Keratinocyte (primary cell): ENCODE data around the gene RSKR. TPM values are rescaled to one million over a fixed set of nuclear protein-coding genes. Genes with fewer than 3 reads are reported as not detected.

ENCODE experiments used
- DNase-seq: peaks from one replicate; pipeline ENCODE4 v3.0.0-alpha.2; 2011; ENCODE audit warnings: low read depth, missing footprints, low spot score
- FAIRE-seq: peaks from 2 replicates; lab custom pipeline; 2011; peaks lifted over from hg19 to GRCh38; lab: Jason Lieb, UNC
- H2AFZ ChIP-seq: 2 replicates; pipeline ENCODE4 v1.6.0; 2012; ENCODE audit warnings: low read length, control low read depth, inconsistent platforms; ENCODE audit not compliant: control insufficient read depth
- H3K27ac ChIP-seq: 2 replicates; pipeline ENCODE4 v1.5.1; 2011; ENCODE audit warnings: low read length; ENCODE audit not compliant: control insufficient read depth, insufficient read depth
- H3K27me3 ChIP-seq: 3 replicates; pipeline ENCODE4 v1.6.0; 2011; ENCODE audit warnings: low read length; ENCODE audit not compliant: control insufficient read depth, insufficient read depth; ENCODE audit errors: extremely low read depth
- H3K36me3 ChIP-seq, 2 experiments: 2 replicates in 1 of 2; 3 replicates in 1 of 2; pipeline ENCODE4 v1.5.1; 2011; ENCODE audit warnings: low read length in 2 of 2, mild to moderate bottlenecking in 1 of 2; ENCODE audit not compliant: control insufficient read depth in 2 of 2, insufficient read depth in 2 of 2; ENCODE audit errors: extremely low read depth in 1 of 2
- H3K4me1 ChIP-seq: 3 replicates; pipeline ENCODE4 v1.5.1; 2011; ENCODE audit warnings: low read length; ENCODE audit not compliant: control insufficient read depth, insufficient read depth; ENCODE audit errors: extremely low read depth
- H3K4me2 ChIP-seq: 3 replicates; pipeline ENCODE4 v1.6.0; 2011; ENCODE audit warnings: low read depth, low read length; ENCODE audit not compliant: control insufficient read depth, insufficient read depth; ENCODE audit errors: extremely low read depth
- H3K4me3 ChIP-seq, 3 experiments: fragments of 200-600 bp in 1 of 3; sonication (generic) in 1 of 3; 2 replicates in 2 of 3; 3 replicates in 1 of 3; pipeline ENCODE4 v1.5.1; 2011 to 2016; ENCODE audit warnings: low read length in 3 of 3, mild to moderate bottlenecking in 3 of 3, control low read depth in 2 of 3, inconsistent platforms in 1 of 3, low read depth in 1 of 3, mixed read lengths in 1 of 3, mixed run types in 1 of 3, moderate library complexity in 1 of 3; ENCODE audit not compliant: control insufficient read depth in 2 of 3, insufficient read depth in 2 of 3; ENCODE audit errors: extremely low read depth in 1 of 3
- H3K79me2 ChIP-seq: 2 replicates; pipeline ENCODE4 v1.6.0; 2012; ENCODE audit warnings: low read length; ENCODE audit not compliant: control insufficient read depth, insufficient read depth
- H3K9ac ChIP-seq: 3 replicates; pipeline ENCODE4 v1.6.0; 2011; ENCODE audit warnings: low read length; ENCODE audit not compliant: control insufficient read depth, insufficient read depth; ENCODE audit errors: extremely low read depth
- H3K9me1 ChIP-seq: 3 replicates; pipeline ENCODE4 v1.6.0; 2011; ENCODE audit warnings: low read length; ENCODE audit not compliant: control insufficient read depth, insufficient read depth; ENCODE audit errors: extremely low read depth
- H3K9me3 ChIP-seq: 2 replicates; pipeline ENCODE4 v1.5.1; 2012; ENCODE audit warnings: low read depth, low read length; ENCODE audit not compliant: control insufficient read depth
- H4K20me1 ChIP-seq: 3 replicates; pipeline ENCODE4 v1.6.0; 2011; ENCODE audit warnings: low read length; ENCODE audit not compliant: control insufficient read depth, insufficient read depth; ENCODE audit errors: extremely low read depth
- EZH2 ChIP-seq: IDR thresholded peaks from one replicate; pipeline ENCODE4 v1.6.1; 2012; ENCODE audit warnings: inconsistent platforms, mild to moderate bottlenecking, low read length, moderate library complexity
- dilution Hi-C: fragments of 300-500 bp; cut with MboI; formaldehyde crosslinking; loops from one replicate; pipeline ENCODE4 v1.7.0; 2020; ENCODE audit warnings: low sequenced_read_pairs; ENCODE audit not compliant: extremely low pct_ligation_motif_present
- polyA plus RNA-seq, 5 experiments: library from polyadenylated mRNA; depleted of rRNA in 3 of 5; stranded (reverse) in 3 of 5; stranded (forward) in 1 of 5; unstranded in 1 of 5; fragments of >200 nt; gene quantifications; 1 replicate in 1 of 5; 2 replicates in 3 of 5; 3 replicates in 1 of 5; pipeline versions ENCODE4 v1.2.1 to v1.2.3, GENCODE V29; 2011 to 2012; ENCODE audit warnings: missing spikeins in 2 of 5, low read depth in 1 of 5, low replicate concordance in 1 of 5
- TF ChIP-seq, protein P1 (sequence below), 3 experiments: IDR thresholded peaks in 1 of 3; conservative IDR thresholded peaks in 1 of 3; optimal IDR thresholded peaks in 1 of 3; 2 replicates in 2 of 3; 3 replicates in 1 of 3; pipeline versions ENCODE3 to v1.5.1; 2011; ENCODE audit warnings: low read length in 3 of 3, mild to moderate bottlenecking in 3 of 3, moderate library complexity in 2 of 3, control low read depth in 1 of 3, inconsistent platforms in 1 of 3; ENCODE audit not compliant: insufficient read depth in 2 of 3; ENCODE audit errors: extremely low read depth in 1 of 3

The RSKR gene
- polyA plus RNA-seq, 1 donor (not counting 4 experiments of a cell fraction or from before 2014, with no cell fraction given): 6.6 TPM

- Histone ChIP-seq H3K9me3 (no peaks in the 10 kb centered on the region), H3K9me1 (no peaks in the 10 kb centered on the region), H3K4me2 (no peak overlapping the region), H3K79me2 (no peaks in the 10 kb centered on the region), H3K27ac (no peak overlapping the region), H3K9ac (no peak overlapping the region), H3K4me1 (peaks cover 5% of the 10 kb centered on the region), H2AFZ (no peak overlapping the region), H3K27me3 (no peaks in the 10 kb centered on the region), H4K20me1 (no peaks in the 10 kb centered on the region), H3K4me3 (no peak overlapping the region), H3K36me3 (peaks cover 13 to 60% of the 10 kb centered on the region in 2 experiments)
- dilution Hi-C loops: no loop called here
- DNase-seq (no peak), FAIRE-seq (peak; percentile 79)
- TF ChIP-seq, protein P1, sequence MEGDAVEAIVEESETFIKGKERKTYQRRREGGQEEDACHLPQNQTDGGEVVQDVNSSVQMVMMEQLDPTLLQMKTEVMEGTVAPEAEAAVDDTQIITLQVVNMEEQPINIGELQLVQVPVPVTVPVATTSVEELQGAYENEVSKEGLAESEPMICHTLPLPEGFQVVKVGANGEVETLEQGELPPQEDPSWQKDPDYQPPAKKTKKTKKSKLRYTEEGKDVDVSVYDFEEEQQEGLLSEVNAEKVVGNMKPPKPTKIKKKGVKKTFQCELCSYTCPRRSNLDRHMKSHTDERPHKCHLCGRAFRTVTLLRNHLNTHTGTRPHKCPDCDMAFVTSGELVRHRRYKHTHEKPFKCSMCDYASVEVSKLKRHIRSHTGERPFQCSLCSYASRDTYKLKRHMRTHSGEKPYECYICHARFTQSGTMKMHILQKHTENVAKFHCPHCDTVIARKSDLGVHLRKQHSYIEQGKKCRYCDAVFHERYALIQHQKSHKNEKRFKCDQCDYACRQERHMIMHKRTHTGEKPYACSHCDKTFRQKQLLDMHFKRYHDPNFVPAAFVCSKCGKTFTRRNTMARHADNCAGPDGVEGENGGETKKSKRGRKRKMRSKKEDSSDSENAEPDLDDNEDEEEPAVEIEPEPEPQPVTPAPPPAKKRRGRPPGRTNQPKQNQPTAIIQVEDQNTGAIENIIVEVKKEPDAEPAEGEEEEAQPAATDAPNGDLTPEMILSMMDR (optimal IDR thresholded peaks at IDR 0.05 in 1 of 3, IDR thresholded peaks at IDR 0.05 in 1 of 3, conservative IDR thresholded peaks at IDR 0.05 in 1 of 3; ENCODE audit: extremely low read depth in 1 of 3, insufficient read depth in 2 of 3, low read length in 3 of 3): no peak
- TF ChIP-seq EZH2: no peak
Observed at GRCh38 chr17:28580959-28581358, 33.0 kb downstream of the RSKR start.

DNA sequence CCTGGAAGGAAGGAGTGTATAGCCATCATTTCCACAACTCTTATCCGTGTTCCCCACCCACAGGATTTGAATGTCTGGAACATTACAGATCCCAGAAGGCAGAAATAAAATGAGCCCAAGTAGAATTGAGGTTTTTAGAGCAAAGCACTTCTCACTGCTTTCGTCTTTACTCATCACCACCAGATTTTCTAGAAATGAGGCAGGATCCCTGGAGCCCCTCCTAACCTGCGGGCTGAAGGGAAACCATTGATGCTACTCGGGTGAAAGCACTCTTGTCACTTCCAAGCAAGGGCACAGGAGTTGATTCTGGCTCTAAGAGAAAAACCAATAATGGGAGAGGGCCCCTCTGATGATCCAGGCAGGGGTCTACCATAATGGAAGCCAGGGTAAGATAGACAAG, 34.5 kb downstream of the RSKR start:
- peaks cover 6% of the 10 kb centered on the region for H3K4me1 ChIP-seq
- H3K79me2 ChIP-seq: no peaks in the 10 kb centered on the region
- no peak overlapping the region for H3K27ac ChIP-seq

More for the DNA sequence above, 34.5 kb downstream of the RSKR start:
- dilution Hi-C loops: no loop called here
- Histone ChIP-seq H2AFZ (no peak overlapping the region), H3K9me3 (no peaks in the 10 kb centered on the region), H3K4me3 (no peak overlapping the region), H3K9me1 (no peaks in the 10 kb centered on the region), H3K9ac (no peak overlapping the region), H3K36me3 (peaks cover 10 to 49% of the 10 kb centered on the region in 2 experiments), H3K27me3 (no peaks in the 10 kb centered on the region), H3K4me2 (no peak overlapping the region), H4K20me1 (no peaks in the 10 kb centered on the region)
- TF ChIP-seq EZH2: no peak
- TF ChIP-seq, protein P1 (optimal IDR thresholded peaks at IDR 0.05 in 1 of 3, IDR thresholded peaks at IDR 0.05 in 1 of 3, conservative IDR thresholded peaks at IDR 0.05 in 1 of 3; ENCODE audit: extremely low read depth in 1 of 3, insufficient read depth in 2 of 3, low read length in 3 of 3): no peak
- no peak for FAIRE-seq
- DNase-seq: no peak
